Tibial nerve (tissue), 4 donors: ENCODE results near the gene RGS3. TPM values are rescaled to one million over a fixed set of nuclear protein-coding genes. Genes with fewer than 3 reads are reported as not detected.

ENCODE experiments used
- DNase-seq, 2 donors: peaks; one replicate each; pipeline ENCODE4 v3.0.0-alpha.2; 2019; ENCODE audit warnings: low spot score in 2 of 2
- H3K27ac ChIP-seq, 4 donors: fragments of 200-600 bp; sonication (generic) in 3 of 4; one replicate each; pipeline ENCODE4 v1.5.1; 2017 to 2019; ENCODE audit warnings: mild to moderate bottlenecking in 1 of 4
- H3K27me3 ChIP-seq, 2 donors: fragments of 200-600 bp; sonication (generic) in 1 of 2; one replicate each; pipeline versions ENCODE4 v1.5.1 to v1.6.0; 2017 to 2019
- H3K36me3 ChIP-seq, 3 donors: fragments of 200-600 bp; sonication (generic); one replicate each; pipeline ENCODE4 v1.5.1; 2018 to 2019
- H3K4me1 ChIP-seq, 4 donors: fragments of 200-600 bp; sonication (generic) in 3 of 4; one replicate each; pipeline ENCODE4 v1.5.1; 2017 to 2019
- H3K4me3 ChIP-seq, 4 donors: fragments of 200-600 bp; sonication (generic) in 3 of 4; one replicate each; pipeline ENCODE4 v1.5.1; 2017 to 2019; ENCODE audit warnings: mild to moderate bottlenecking in 1 of 4, moderate library complexity in 1 of 4
- H3K9me3 ChIP-seq, 4 donors: fragments of 200-600 bp; sonication (generic) in 3 of 4; one replicate each; pipeline ENCODE4 v1.5.1; 2017 to 2019
- EP300 ChIP-seq, 2 donors: sonication (generic); formaldehyde crosslinking; IDR thresholded peaks; one replicate each; pipeline ENCODE4 v1.6.1; 2017; ENCODE audit warnings: antibody characterized with exemption in 2 of 2, mild to moderate bottlenecking in 1 of 2
- POLR2A ChIP-seq, 2 donors: fragments of 450-650 bp; IDR thresholded peaks; one replicate each; pipeline ENCODE4 v1.6.1; 2017; ENCODE audit warnings: antibody characterized with exemption in 2 of 2, mild to moderate bottlenecking in 2 of 2, moderate library complexity in 2 of 2
- WGBS, 2 donors: methylation state at CpG; one replicate each; pipeline ENCODE4 v1.1.5; 2018; 5-methylcytosine and 5-hydroxymethylcytosine counted together
- total RNA-seq, 4 donors: library from RNA; depleted of rRNA; stranded (reverse); fragments of >200 nt; gene quantifications; one replicate each; pipeline ENCODE4 v1.1.0, GENCODE V29; 2016
- TF ChIP-seq, protein P1 (sequence below), 5 experiments: fragments of 200-600 bp in 3 of 5; fragments of 450-650 bp in 2 of 5; sonication (generic) in 3 of 5; IDR thresholded peaks; one replicate each; pipeline ENCODE4 v1.5.1; 2016 to 2019; ENCODE audit warnings: antibody characterized with exemption in 5 of 5, mild to moderate bottlenecking in 3 of 5, moderate library complexity in 2 of 5

The RGS3 gene
- total RNA-seq, 4 donors from 2014 or later: 18.0 to 45.9 (median 35.2) TPM

GRCh38 chr9:113477661-113478060 is 14.1 kb downstream of the RGS3 start:
- TF ChIP-seq EP300 (IDR thresholded peaks at IDR 0.05) (no peak), POLR2A (IDR thresholded peaks at IDR 0.05) (no peak)
- TF ChIP-seq, protein P1, sequence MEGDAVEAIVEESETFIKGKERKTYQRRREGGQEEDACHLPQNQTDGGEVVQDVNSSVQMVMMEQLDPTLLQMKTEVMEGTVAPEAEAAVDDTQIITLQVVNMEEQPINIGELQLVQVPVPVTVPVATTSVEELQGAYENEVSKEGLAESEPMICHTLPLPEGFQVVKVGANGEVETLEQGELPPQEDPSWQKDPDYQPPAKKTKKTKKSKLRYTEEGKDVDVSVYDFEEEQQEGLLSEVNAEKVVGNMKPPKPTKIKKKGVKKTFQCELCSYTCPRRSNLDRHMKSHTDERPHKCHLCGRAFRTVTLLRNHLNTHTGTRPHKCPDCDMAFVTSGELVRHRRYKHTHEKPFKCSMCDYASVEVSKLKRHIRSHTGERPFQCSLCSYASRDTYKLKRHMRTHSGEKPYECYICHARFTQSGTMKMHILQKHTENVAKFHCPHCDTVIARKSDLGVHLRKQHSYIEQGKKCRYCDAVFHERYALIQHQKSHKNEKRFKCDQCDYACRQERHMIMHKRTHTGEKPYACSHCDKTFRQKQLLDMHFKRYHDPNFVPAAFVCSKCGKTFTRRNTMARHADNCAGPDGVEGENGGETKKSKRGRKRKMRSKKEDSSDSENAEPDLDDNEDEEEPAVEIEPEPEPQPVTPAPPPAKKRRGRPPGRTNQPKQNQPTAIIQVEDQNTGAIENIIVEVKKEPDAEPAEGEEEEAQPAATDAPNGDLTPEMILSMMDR (IDR thresholded peaks at IDR 0.05): no peak
- H3K27me3 ChIP-seq: no peaks in the 10 kb centered on the region
- H3K4me1 ChIP-seq: no peaks in the 10 kb centered on the region
- no peak overlapping the region for H3K27ac ChIP-seq
- H3K36me3 ChIP-seq: no peaks in the 10 kb centered on the region
- WGBS, 2 donors: 86 to 88% methylated on average over 5 of the region's 5 CpGs
- H3K9me3 ChIP-seq: no peaks in the 10 kb centered on the region
- no peak for DNase-seq
- H3K4me3 ChIP-seq: no peak overlapping the region

DNA sequence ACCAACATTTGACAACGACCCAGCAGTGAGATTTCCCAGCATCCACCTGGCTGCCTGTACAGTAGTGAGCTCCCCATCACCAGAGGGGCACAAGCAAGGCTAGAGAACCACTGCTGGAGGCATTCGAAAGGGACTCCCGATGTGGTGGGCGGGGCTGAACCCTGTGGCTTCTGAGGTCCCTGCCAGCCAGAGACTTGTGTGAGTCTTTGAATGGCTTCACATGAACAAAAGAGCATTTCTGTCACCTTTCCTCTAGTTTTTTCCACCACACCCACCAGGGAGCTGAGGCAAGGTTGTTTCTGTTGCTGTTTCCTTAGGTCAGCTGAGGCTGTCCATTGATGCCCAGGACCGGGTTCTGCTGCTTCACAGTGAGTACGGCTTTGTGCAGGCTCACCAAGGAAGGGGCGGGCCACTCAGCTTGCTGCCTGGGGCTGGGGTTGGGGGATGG is 15.7 kb downstream of the RGS3 start:
- Histone ChIP-seq H3K9me3 (no peaks in the 10 kb centered on the region), H3K36me3 (no peaks in the 10 kb centered on the region), H3K4me3 (no peak overlapping the region), H3K4me1 (peaks cover 0 to 6% (median 3%) of the 10 kb centered on the region in 4 donors), H3K27ac (no peak overlapping the region), H3K27me3 (no peaks in the 10 kb centered on the region)
- DNase-seq: no peak
- WGBS, 2 donors: 60 to 73% methylated on average over 6 to 7 of the region's 7 CpGs
- TF ChIP-seq EP300 (IDR thresholded peaks at IDR 0.05) (no peak), POLR2A (IDR thresholded peaks at IDR 0.05) (no peak)
- TF ChIP-seq, protein P1 (IDR thresholded peaks at IDR 0.05): no peak

DNA sequence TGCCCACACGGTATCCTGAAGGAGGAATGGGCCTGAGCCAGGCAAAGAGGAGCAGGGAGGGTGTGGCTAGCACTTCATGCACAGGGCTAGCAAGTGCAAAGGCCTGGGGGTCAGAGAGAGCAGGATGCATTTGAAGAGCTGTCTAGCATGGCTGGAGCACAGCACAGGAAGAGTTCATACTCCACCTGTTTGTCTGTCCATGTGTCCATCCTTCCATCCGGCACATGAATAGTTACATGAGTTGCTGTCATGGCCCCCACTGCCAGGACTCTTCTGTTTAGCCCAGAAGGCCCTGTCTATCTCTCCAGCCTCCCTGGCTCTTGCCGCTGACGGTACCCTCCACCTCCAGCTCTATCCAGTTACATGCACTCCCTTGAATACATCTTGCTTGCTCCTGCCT is 17.1 kb downstream of the RGS3 start:
- Histone ChIP-seq H3K9me3 (no peaks in the 10 kb centered on the region), H3K4me3 (no peak overlapping the region), H3K27ac (no peak overlapping the region), H3K36me3 (no peaks in the 10 kb centered on the region), H3K27me3 (no peaks in the 10 kb centered on the region), H3K4me1 (peaks cover 0 to 17% (median 5%) of the 10 kb centered on the region in 4 donors)
- DNase-seq: no peak
- WGBS, 2 donors: 91 to 95% methylated on average over 4 of the region's 4 CpGs
- TF ChIP-seq, protein P1 (IDR thresholded peaks at IDR 0.05): no peak
- TF ChIP-seq POLR2A (IDR thresholded peaks at IDR 0.05) (no peak), EP300 (IDR thresholded peaks at IDR 0.05) (no peak)

DNA sequence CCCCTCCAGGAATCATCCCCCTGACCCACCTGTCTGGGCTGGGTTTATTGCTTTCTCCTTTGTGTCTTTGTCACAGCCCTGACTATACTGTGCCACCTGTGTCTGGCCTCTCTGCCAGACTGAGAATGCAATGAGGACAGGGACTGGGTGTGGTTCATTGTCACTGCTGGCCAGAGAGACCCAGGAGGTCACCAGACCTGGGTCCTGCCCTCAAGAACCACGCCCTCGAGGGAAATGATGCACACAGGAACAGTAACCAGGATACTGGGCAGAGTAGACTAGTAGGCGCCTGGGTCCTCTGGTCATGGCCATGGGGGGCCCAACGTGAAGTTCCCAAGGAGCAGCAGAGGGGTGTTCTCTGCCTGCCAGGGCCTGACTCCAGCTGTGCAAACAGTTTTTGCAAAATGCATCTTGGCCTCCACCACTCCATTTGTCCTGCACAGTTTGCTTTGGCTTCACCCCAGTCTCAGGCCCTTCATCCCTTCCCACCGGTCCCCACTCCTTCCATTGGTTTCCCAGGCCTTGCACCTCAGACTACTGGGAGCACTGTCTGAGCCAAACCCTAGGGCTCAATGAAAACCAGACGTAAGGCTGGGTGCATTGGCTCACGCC is 17.8 kb downstream of the RGS3 start:
- no peaks in the 10 kb centered on the region for H3K27me3 ChIP-seq
- 79 to 83% methylated on average over 7 of the region's 7 CpGs for WGBS, 2 donors
- TF ChIP-seq, protein P1 (IDR thresholded peaks at IDR 0.05): no peak
- TF ChIP-seq EP300 (IDR thresholded peaks at IDR 0.05) (no peak), POLR2A (IDR thresholded peaks at IDR 0.05) (no peak)
- no peaks in the 10 kb centered on the region for H3K36me3 ChIP-seq
- H3K9me3 ChIP-seq: no peaks in the 10 kb centered on the region
- no peak overlapping the region for H3K27ac ChIP-seq
- peaks cover 0 to 17% (median 5%) of the 10 kb centered on the region in 4 donors for H3K4me1 ChIP-seq
- H3K4me3 ChIP-seq: no peak overlapping the region
- DNase-seq: no peak

- H3K4me1 ChIP-seq: peaks cover 0 to 17% (median 5%) of the 10 kb centered on the region in 4 donors
- WGBS, 2 donors: 94 to 98% methylated on average over 10 of the region's 10 CpGs
- H3K4me3 ChIP-seq: no peak overlapping the region
- no peaks in the 10 kb centered on the region for H3K27me3 ChIP-seq
- H3K9me3 ChIP-seq: no peaks in the 10 kb centered on the region
- DNase-seq: no peak
- TF ChIP-seq, protein P1 (IDR thresholded peaks at IDR 0.05): no peak
- TF ChIP-seq EP300 (IDR thresholded peaks at IDR 0.05) (no peak), POLR2A (IDR thresholded peaks at IDR 0.05) (no peak)
- no peaks in the 10 kb centered on the region for H3K36me3 ChIP-seq
- no peak overlapping the region for H3K27ac ChIP-seq
Observed at GRCh38 chr9:113482341-113482740, 18.8 kb downstream of the RGS3 start.
